HEK293 (cell line): ENCODE measurements around the gene SHROOM3.

Experiments
- CTCF ChIA-PET: fragments of 350-600 bp; formaldehyde crosslinking; extraction: SDS; loops from one replicate; lab custom pipeline; 2021; ENCODE audit warnings: antibody characterized with exemption; lab: Yijun Ruan, JAX
- POLR2A ChIA-PET: fragments of 300-600 bp; formaldehyde crosslinking; extraction: SDS; loops from one replicate; lab custom pipeline; 2020; ENCODE audit warnings: antibody characterized with exemption, inconsistent platforms; lab: Yijun Ruan, JAX
- H3K27ac ChIP-seq: fragments of 200-500 bp; sonication (Bioruptor generic); 2 replicates; pipeline ENCODE4 v1.5.1; 2014; ENCODE audit warnings: low read depth, low read length, control low read depth, inconsistent platforms; ENCODE audit errors: extremely low read depth
- H3K36me3 ChIP-seq, 2 experiments: fragments of 200-500 bp in 1 of 2; sonication (Bioruptor generic) in 1 of 2; 1 replicate in 1 of 2; 2 replicates in 1 of 2; pipeline ENCODE4 v1.5.1; 2014 to 2017; ENCODE audit warnings: inconsistent platforms in 2 of 2, low read length in 2 of 2; ENCODE audit not compliant: control insufficient read depth in 2 of 2, insufficient read depth in 1 of 2
- H3K4me1 ChIP-seq: fragments of 200-500 bp; sonication (Bioruptor generic); 2 replicates; pipeline ENCODE4 v1.5.1; 2014; ENCODE audit warnings: mild to moderate bottlenecking, low read length, inconsistent platforms; ENCODE audit not compliant: control insufficient read depth, insufficient read depth
- H3K4me3 ChIP-seq: 2 replicates; pipeline ENCODE4 v1.5.1; 2011; ENCODE audit warnings: low read depth, mild to moderate bottlenecking, control low read depth, low read length, moderate library complexity
- H3K9me3 ChIP-seq: fragments of 200-500 bp; sonication (Bioruptor generic); 2 replicates; pipeline ENCODE4 v1.5.1; 2014; ENCODE audit warnings: low read depth, low read length, inconsistent platforms; ENCODE audit not compliant: control insufficient read depth, insufficient read depth
- PRDM6 ChIP-seq: fragments of 450-650 bp; formaldehyde crosslinking; IDR thresholded peaks from 2 replicates; pipeline ENCODE4 v1.5.1; 2017; ENCODE audit warnings: missing biosample characterization, missing genetic modification characterization
- TRIM28 ChIP-seq: IDR thresholded peaks from 2 replicates; pipeline ENCODE4 v1.6.1; 2011; ENCODE audit warnings: low read length, control low read depth, borderline replicate concordance
- ZBTB6 ChIP-seq: fragments of 450-650 bp; formaldehyde crosslinking; IDR thresholded peaks from 2 replicates; pipeline ENCODE4 v1.5.1; 2017; ENCODE audit warnings: missing biosample characterization, missing genetic modification characterization
- ZFP69B ChIP-seq: fragments of 450-650 bp; formaldehyde crosslinking; IDR thresholded peaks from 2 replicates; pipeline ENCODE4 v1.5.1; 2016; ENCODE audit warnings: missing biosample characterization, missing genetic modification characterization
- ZNF214 ChIP-seq: fragments of 450-650 bp; formaldehyde crosslinking; IDR thresholded peaks from 2 replicates; pipeline ENCODE4 v1.5.1; 2017; ENCODE audit warnings: missing biosample characterization, mild to moderate bottlenecking, missing genetic modification characterization, borderline replicate concordance
- ZNF223 ChIP-seq: fragments of 450-650 bp; formaldehyde crosslinking; IDR thresholded peaks from 2 replicates; pipeline ENCODE4 v1.5.1; 2016; ENCODE audit warnings: missing biosample characterization, missing genetic modification characterization
- ZNF239 ChIP-seq: fragments of 450-650 bp; formaldehyde crosslinking; IDR thresholded peaks from 2 replicates; pipeline ENCODE4 v1.5.1; 2016; ENCODE audit warnings: missing biosample characterization, missing genetic modification characterization
- ZNF266 ChIP-seq: fragments of 450-650 bp; formaldehyde crosslinking; IDR thresholded peaks from 2 replicates; pipeline ENCODE4 v1.5.1; 2016; ENCODE audit warnings: missing biosample characterization, missing genetic modification characterization, low read depth
- ZNF544 ChIP-seq: fragments of 450-650 bp; formaldehyde crosslinking; IDR thresholded peaks from 2 replicates; pipeline ENCODE4 v1.5.0; 2017; ENCODE audit warnings: missing biosample characterization, missing genetic modification characterization
- ZNF571 ChIP-seq: fragments of 450-650 bp; formaldehyde crosslinking; IDR thresholded peaks from 2 replicates; pipeline ENCODE4 v1.5.0; 2017; ENCODE audit warnings: missing biosample characterization, missing genetic modification characterization
- ZNF580 ChIP-seq: fragments of 450-650 bp; formaldehyde crosslinking; IDR thresholded peaks from 2 replicates; pipeline ENCODE4 v1.5.1; 2016; ENCODE audit warnings: missing biosample characterization, missing genetic modification characterization
- ZNF639 ChIP-seq: fragments of 450-650 bp; formaldehyde crosslinking; IDR thresholded peaks from 2 replicates; pipeline ENCODE4 v1.5.1; 2016; ENCODE audit warnings: missing biosample characterization, missing genetic modification characterization
- ZNF664 ChIP-seq: fragments of 450-650 bp; formaldehyde crosslinking; IDR thresholded peaks from 2 replicates; pipeline ENCODE4 v1.5.1; 2016; ENCODE audit warnings: missing biosample characterization, missing genetic modification characterization
- ZNF776 ChIP-seq: fragments of 450-650 bp; formaldehyde crosslinking; IDR thresholded peaks from 2 replicates; pipeline ENCODE4 v1.5.0; 2017; ENCODE audit warnings: missing biosample characterization, missing genetic modification characterization, borderline replicate concordance
- TF ChIP-seq, protein P1 (sequence below): fragments of 450-650 bp; formaldehyde crosslinking; IDR thresholded peaks from 2 replicates; pipeline ENCODE4 v1.5.1; 2017; ENCODE audit warnings: missing biosample characterization, missing genetic modification characterization
- TF ChIP-seq, protein P2 (sequence below): fragments of 450-650 bp; formaldehyde crosslinking; IDR thresholded peaks from 2 replicates; pipeline ENCODE4 v1.5.1; 2017; ENCODE audit warnings: missing biosample characterization, missing genetic modification characterization
- TF ChIP-seq, protein P3 (sequence below): fragments of 450-650 bp; IDR thresholded peaks from 2 replicates; pipeline ENCODE4 v1.5.1; 2018; ENCODE audit warnings: missing biosample characterization, missing genetic modification characterization

The SHROOM3 gene

GRCh38 chr4:76448211-76448610 is 13.2 kb downstream of the SHROOM3 start:
- Histone ChIP-seq H3K4me3 (no peak overlapping the region), H3K36me3 (no peaks in the 10 kb centered on the region), H3K27ac (no peak overlapping the region), H3K4me1 (no peaks in the 10 kb centered on the region), H3K9me3 (no peaks in the 10 kb centered on the region)
- POLR2A ChIA-PET = interaction anchor here (0.6 kb wide), 1 partner anchor 10 kb away, joined by 3 read pairs; no protein-coding TSS in a partner anchor
- no peak for TF ChIP-seq ZNF214
- TF ChIP-seq ZNF571 (tag by site-specific recombination) = no peak
- TF ChIP-seq ZNF580 (tag by site-specific recombination) = no peak
- no peak for TF ChIP-seq ZNF239 (tag by site-specific recombination)
- no peak for TF ChIP-seq ZNF664 (tag by site-specific recombination)
- no peak for TF ChIP-seq ZBTB6 (tag by site-specific recombination)
- TF ChIP-seq ZNF223 (tag by site-specific recombination) = no peak
- TF ChIP-seq ZNF544 = no peak
- TF ChIP-seq, protein P1, sequence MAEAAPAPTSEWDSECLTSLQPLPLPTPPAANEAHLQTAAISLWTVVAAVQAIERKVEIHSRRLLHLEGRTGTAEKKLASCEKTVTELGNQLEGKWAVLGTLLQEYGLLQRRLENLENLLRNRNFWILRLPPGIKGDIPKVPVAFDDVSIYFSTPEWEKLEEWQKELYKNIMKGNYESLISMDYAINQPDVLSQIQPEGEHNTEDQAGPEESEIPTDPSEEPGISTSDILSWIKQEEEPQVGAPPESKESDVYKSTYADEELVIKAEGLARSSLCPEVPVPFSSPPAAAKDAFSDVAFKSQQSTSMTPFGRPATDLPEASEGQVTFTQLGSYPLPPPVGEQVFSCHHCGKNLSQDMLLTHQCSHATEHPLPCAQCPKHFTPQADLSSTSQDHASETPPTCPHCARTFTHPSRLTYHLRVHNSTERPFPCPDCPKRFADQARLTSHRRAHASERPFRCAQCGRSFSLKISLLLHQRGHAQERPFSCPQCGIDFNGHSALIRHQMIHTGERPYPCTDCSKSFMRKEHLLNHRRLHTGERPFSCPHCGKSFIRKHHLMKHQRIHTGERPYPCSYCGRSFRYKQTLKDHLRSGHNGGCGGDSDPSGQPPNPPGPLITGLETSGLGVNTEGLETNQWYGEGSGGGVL (tag by site-specific recombination) = no peak
- TF ChIP-seq ZNF639 (tag by site-specific recombination) = no peak
- no peak for TF ChIP-seq ZFP69B
- TF ChIP-seq TRIM28 = no peak
- TF ChIP-seq PRDM6 (tag by site-specific recombination) = no peak
- TF ChIP-seq, protein P2, sequence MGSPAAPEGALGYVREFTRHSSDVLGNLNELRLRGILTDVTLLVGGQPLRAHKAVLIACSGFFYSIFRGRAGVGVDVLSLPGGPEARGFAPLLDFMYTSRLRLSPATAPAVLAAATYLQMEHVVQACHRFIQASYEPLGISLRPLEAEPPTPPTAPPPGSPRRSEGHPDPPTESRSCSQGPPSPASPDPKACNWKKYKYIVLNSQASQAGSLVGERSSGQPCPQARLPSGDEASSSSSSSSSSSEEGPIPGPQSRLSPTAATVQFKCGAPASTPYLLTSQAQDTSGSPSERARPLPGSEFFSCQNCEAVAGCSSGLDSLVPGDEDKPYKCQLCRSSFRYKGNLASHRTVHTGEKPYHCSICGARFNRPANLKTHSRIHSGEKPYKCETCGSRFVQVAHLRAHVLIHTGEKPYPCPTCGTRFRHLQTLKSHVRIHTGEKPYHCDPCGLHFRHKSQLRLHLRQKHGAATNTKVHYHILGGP = no peak
- TF ChIP-seq ZNF266 (tag by site-specific recombination) = no peak
- no peak for TF ChIP-seq ZNF776
- TF ChIP-seq, protein P3, sequence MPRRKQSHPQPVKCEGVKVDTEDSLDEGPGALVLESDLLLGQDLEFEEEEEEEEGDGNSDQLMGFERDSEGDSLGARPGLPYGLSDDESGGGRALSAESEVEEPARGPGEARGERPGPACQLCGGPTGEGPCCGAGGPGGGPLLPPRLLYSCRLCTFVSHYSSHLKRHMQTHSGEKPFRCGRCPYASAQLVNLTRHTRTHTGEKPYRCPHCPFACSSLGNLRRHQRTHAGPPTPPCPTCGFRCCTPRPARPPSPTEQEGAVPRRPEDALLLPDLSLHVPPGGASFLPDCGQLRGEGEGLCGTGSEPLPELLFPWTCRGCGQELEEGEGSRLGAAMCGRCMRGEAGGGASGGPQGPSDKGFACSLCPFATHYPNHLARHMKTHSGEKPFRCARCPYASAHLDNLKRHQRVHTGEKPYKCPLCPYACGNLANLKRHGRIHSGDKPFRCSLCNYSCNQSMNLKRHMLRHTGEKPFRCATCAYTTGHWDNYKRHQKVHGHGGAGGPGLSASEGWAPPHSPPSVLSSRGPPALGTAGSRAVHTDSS = no peak
- CTCF ChIA-PET = interaction anchor here (0.9 kb wide), 2 partner anchors 17 to 269 kb away, joined by 3 read pairs; no protein-coding TSS in a partner anchor
